ENCODE data around the gene KLHL29.

GRCh38 chr2:23660237-23660636 lies 275.3 kb downstream of the KLHL29 start:
- TF ChIP-seq CTCF (conservative IDR thresholded peaks at IDR 0.05; ENCODE audit: low read length): no peak
- no peak for TF ChIP-seq EZH2phosphoT487 (IDR thresholded peaks at IDR 0.05; ENCODE audit: borderline replicate concordance)

All from Loucy (cell line).